GM12865 (cell line): ENCODE measurements around the gene CCL19.

Experiments
- DNase-seq: peaks from one replicate; pipeline ENCODE4 v3.0.0; 2010; ENCODE audit warnings: low read depth
- H3K4me3 ChIP-seq: 2 replicates; pipeline ENCODE4 v1.5.1; 2011; ENCODE audit warnings: mild to moderate bottlenecking, low read depth, low read length, control low read depth
- CTCF ChIP-seq: IDR thresholded peaks from 2 replicates; pipeline ENCODE4 v1.5.1; 2011; ENCODE audit warnings: low read length, control low read depth, low read depth, inconsistent platforms; ENCODE audit not compliant: insufficient read depth; ENCODE audit errors: missing control alignments

Gene CCL19

GRCh38 chr9:34662526-34663302 is 28.4 kb downstream of the CCL19 start, which contains the start of gene CCL27:
TSS of gene CCL27 (minus strand) at chr9:34662657. CDS start at chr9:34662633, 24 bp downstream.
- TF ChIP-seq CTCF = no peak
- no peak within 1 kb of the TSS for H3K4me3 ChIP-seq
- DNase-seq = no peak

DNA sequence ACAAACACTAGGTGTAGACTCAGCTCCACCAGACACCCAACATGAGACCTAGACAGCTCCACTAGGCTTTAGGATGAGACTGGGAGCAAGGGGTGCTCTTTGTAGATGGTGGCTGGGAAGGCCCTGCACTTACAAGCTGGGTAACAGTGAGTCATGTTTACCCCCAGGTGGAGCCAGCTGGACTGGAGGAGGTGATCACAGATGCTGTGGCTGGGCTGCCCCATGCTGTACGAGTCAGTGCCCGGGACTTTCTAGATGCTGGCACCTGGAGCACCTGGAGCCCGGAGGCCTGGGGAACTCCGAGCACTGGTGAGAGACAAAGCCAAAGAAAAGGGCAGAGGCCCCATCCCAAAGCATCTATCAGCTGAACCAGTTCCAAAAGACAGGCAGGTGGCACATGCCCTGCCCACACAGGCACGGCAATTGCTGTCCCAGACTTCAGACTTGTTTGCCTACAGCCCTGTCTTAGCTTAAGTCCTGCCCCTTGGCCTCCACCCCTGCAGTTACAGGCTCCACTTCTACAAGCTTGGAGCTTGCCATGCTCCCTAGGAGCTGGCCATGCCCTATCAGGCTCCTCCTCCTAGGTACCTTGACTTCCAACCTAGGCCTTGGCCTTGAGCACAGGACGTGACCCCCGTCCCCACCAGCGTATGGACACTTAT is 31.4 kb downstream of the CCL19 start:
- DNase-seq = peak; percentile 37

GRCh38 chr9:34658461-34658860 is 32.6 kb downstream of the CCL19 start:
- H3K4me3 ChIP-seq = no peak overlapping the region
- no peak for TF ChIP-seq CTCF
- no peak for DNase-seq

More for the DNA sequence above, 31.4 kb downstream of the CCL19 start:
- no peak overlapping the region for H3K4me3 ChIP-seq
- TF ChIP-seq CTCF = no peak

- no peak for DNase-seq
- no peak overlapping the region for H3K4me3 ChIP-seq
- no peak for TF ChIP-seq CTCF
Measured at GRCh38 chr9:34656992-34657391, 34.1 kb downstream of the CCL19 start.

DNA sequence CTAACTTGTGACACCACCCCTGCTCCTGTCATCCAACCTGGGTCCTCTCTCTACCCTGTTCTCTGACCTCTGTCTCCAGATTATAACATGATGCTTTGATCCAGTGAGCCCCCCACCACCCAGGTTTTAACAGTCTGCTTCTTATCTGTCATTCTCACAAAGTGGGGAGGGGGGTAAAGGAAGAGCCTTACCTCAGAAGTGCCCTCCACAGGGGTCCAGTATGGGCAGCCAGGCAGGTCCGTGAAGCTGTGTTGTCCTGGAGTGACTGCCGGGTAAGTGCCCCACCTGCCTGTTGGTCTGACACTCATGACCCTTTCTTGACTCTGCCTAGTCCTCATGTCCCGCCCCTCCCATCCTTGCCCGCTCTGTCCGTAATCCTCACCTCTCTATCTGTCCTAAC is 35.7 kb downstream of the CCL19 start:
- no peak for TF ChIP-seq CTCF
- no peak overlapping the region for H3K4me3 ChIP-seq
- no peak for DNase-seq

DNA sequence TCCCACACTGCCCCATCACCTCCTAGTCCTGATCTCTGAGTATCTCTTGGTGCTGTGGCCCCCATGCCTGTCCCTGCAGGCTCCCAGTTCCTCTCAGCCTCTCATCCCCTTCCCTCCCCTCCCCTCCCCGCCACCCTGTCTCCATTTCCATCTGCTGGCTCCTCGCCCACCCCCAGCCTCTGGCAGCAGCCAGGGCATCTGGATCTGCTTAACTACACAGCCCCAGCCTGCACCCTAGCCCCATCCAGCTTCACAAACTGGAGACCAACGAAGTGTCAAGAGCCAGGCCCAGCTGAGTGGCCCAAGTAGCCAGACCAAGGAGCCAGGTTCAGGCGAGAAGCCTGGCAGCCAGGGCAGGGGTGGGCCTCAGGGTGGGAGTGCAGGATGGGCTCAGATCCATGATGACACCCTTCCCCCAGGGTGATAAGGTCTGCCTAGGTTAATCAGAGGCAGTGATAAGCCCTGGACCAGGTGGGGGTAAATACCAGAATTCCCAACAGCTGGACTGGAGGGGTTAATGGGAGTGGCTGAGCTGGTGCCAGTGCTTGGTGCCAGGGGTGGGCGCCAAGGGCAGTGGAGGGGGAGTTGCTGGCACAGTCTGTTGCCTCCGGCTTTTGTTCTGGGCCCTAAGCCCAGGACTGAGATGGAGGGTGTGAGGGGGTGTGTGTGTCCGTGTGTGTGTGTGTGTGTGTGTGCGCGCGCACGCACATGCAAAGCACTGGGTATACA is 36.6 kb downstream of the CCL19 start:
- no peak for DNase-seq
- TF ChIP-seq CTCF = no peak
- H3K4me3 ChIP-seq = no peak overlapping the region
